H1 (cell line): ENCODE measurements around the gene RAPGEF5. TPM values are rescaled to one million over a fixed set of nuclear protein-coding genes. Genes with fewer than 3 reads are reported as not detected.

ENCODE experiments used
- CTCF ChIA-PET: fragments of 300-600 bp; sonication (Branson Sonifier 250); formaldehyde crosslinking; loops from one replicate; lab custom pipeline; 2021; ENCODE audit not compliant: partially characterized antibody; lab: Charles Lee
- POLR2A ChIA-PET: fragments of 300-600 bp; sonication (Branson Sonifier 250); formaldehyde crosslinking; loops from one replicate; lab custom pipeline; 2021; ENCODE audit warnings: inconsistent platforms; ENCODE audit not compliant: partially characterized antibody; lab: Charles Lee
- DNase-seq, 2 experiments: peaks; one replicate each; pipeline versions ENCODE4 v3.0.0 to v3.0.0-alpha.2; 2010 to 2022; ENCODE audit warnings: low spot score in 2 of 2, low read depth in 1 of 2, mixed read lengths in 1 of 2
- FAIRE-seq: peaks from 2 replicates; lab custom pipeline; 2011; peaks lifted over from hg19 to GRCh38; lab: Jason Lieb, UNC
- H2AFZ ChIP-seq: 2 replicates; pipeline ENCODE4 v1.8.1; 2012; ENCODE audit warnings: low read length, inconsistent platforms
- H2AK5ac ChIP-seq: 2 replicates; pipeline ENCODE4 v1.6.1; 2013; ENCODE audit warnings: low read depth, low read length
- H2BK120ac ChIP-seq: replicated peaks from 2 replicates; pipeline ENCODE3; 2013; ENCODE audit warnings: low read depth, low read length, inconsistent platforms
- H2BK12ac ChIP-seq: 2 replicates; pipeline ENCODE4 v1.6.1; 2013; ENCODE audit warnings: low read depth, low read length
- H2BK15ac ChIP-seq: 2 replicates; pipeline ENCODE4 v1.6.1; 2013; ENCODE audit warnings: low read length
- H2BK20ac ChIP-seq: 2 replicates; pipeline ENCODE4 v1.6.1; 2013; ENCODE audit warnings: low read length
- H2BK5ac ChIP-seq: 2 replicates; pipeline ENCODE4 v1.6.1; 2013; ENCODE audit warnings: low read depth, low read length
- H3K14ac ChIP-seq: 2 replicates; pipeline ENCODE4 v1.6.1; 2013; ENCODE audit warnings: inconsistent platforms; ENCODE audit not compliant: insufficient read length
- H3K18ac ChIP-seq: 2 replicates; pipeline ENCODE4 v1.6.1; 2013; ENCODE audit warnings: low read length; ENCODE audit errors: extremely low read depth
- H3K23ac ChIP-seq: 2 replicates; pipeline ENCODE4 v1.6.1; 2013; ENCODE audit warnings: inconsistent platforms; ENCODE audit not compliant: insufficient read length
- H3K23me2 ChIP-seq: 2 replicates; pipeline ENCODE4 v1.6.1; 2013; ENCODE audit warnings: low read depth, low read length
- H3K27ac ChIP-seq: 2 replicates; pipeline ENCODE4 v1.6.1; 2011; ENCODE audit warnings: low read depth, low read length, inconsistent platforms
- H3K27me3 ChIP-seq, 4 experiments: replicated peaks in 1 of 4; 1 replicate in 1 of 4; 2 replicates in 3 of 4; pipeline versions ENCODE4 v1.6.1 to v1.8.1; 2011 to 2013; ENCODE audit warnings: low read length in 3 of 4, mild to moderate bottlenecking in 3 of 4, inconsistent platforms in 2 of 4, mixed read lengths in 2 of 4, moderate library complexity in 1 of 4; ENCODE audit not compliant: control insufficient read depth in 3 of 4, insufficient read depth in 3 of 4; ENCODE audit errors: extremely low read depth in 1 of 4
- H3K36me3 ChIP-seq, 4 experiments: 2 replicates each; pipeline versions ENCODE4 v1.6.1 to v1.8.1; 2011 to 2013; ENCODE audit warnings: mild to moderate bottlenecking in 4 of 4, low read length in 3 of 4, moderate library complexity in 2 of 4, control low read depth in 1 of 4, inconsistent platforms in 1 of 4; ENCODE audit not compliant: insufficient read depth in 4 of 4, control insufficient read depth in 2 of 4
- H3K4ac ChIP-seq: replicated peaks from 2 replicates; pipeline ENCODE3; 2013; ENCODE audit warnings: low read length, low read depth, mixed read lengths, inconsistent platforms; ENCODE audit not compliant: insufficient read length
- H3K4me1 ChIP-seq, 4 experiments: replicated peaks in 1 of 4; 1 replicate in 1 of 4; 2 replicates in 3 of 4; pipeline versions ENCODE4 v1.6.1 to v1.8.1; 2011 to 2013; ENCODE audit warnings: low read length in 3 of 4, inconsistent platforms in 2 of 4, mixed read lengths in 1 of 4; ENCODE audit not compliant: insufficient read depth in 4 of 4, control insufficient read depth in 3 of 4
- H3K4me2 ChIP-seq, 2 experiments: 2 replicates each; pipeline versions ENCODE4 v1.6.1 to v1.8.1; 2011 to 2013; ENCODE audit warnings: low read depth in 2 of 2, low read length in 2 of 2, control low read depth in 1 of 2, inconsistent platforms in 1 of 2, mild to moderate bottlenecking in 1 of 2; ENCODE audit not compliant: insufficient read depth in 1 of 2
- H3K4me3 ChIP-seq, 4 experiments: fragments of 200-600, 300-600 bp in 1 of 4; sonication (generic), shearing (Covaris generic), sonication (Bioruptor Twin) in 1 of 4; 2 replicates each; pipeline versions ENCODE4 v1.5.1 to v1.8.1; 2011 to 2016; ENCODE audit warnings: low read length in 4 of 4, low read depth in 3 of 4, control low read depth in 2 of 4, inconsistent platforms in 2 of 4, mild to moderate bottlenecking in 2 of 4, mixed read lengths in 1 of 4, moderate library complexity in 1 of 4; ENCODE audit not compliant: insufficient read depth in 2 of 4; ENCODE audit errors: extremely low read depth in 1 of 4
- H3K56ac ChIP-seq: replicated peaks from 2 replicates; pipeline ENCODE3; 2013; ENCODE audit warnings: low read depth, mild to moderate bottlenecking, mixed read lengths, low read length, inconsistent platforms; ENCODE audit not compliant: insufficient read length
- H3K79me1 ChIP-seq: 2 replicates; pipeline ENCODE4 v1.6.1; 2013; ENCODE audit warnings: low read depth, low read length, control low read depth
- H3K79me2 ChIP-seq, 2 experiments: 2 replicates each; pipeline versions ENCODE4 v1.6.1 to v1.8.1; 2012 to 2013; ENCODE audit warnings: low read length in 2 of 2, mild to moderate bottlenecking in 2 of 2, inconsistent platforms in 1 of 2; ENCODE audit not compliant: insufficient read depth in 2 of 2, control insufficient read depth in 1 of 2
- H3K9ac ChIP-seq, 4 experiments: replicated peaks in 1 of 4; 1 replicate in 1 of 4; 2 replicates in 3 of 4; pipeline versions ENCODE4 v1.6.1 to v1.8.1; 2011 to 2013; ENCODE audit warnings: low read depth in 3 of 4, low read length in 3 of 4, control low read depth in 2 of 4, mild to moderate bottlenecking in 2 of 4, moderate library complexity in 2 of 4, inconsistent platforms in 1 of 4; ENCODE audit errors: extremely low read depth in 1 of 4
- H3K9me3 ChIP-seq, 2 experiments: 2 replicates each; pipeline versions ENCODE4 v1.6.1 to v1.8.1; 2012 to 2013; ENCODE audit warnings: mild to moderate bottlenecking in 2 of 2, moderate library complexity in 2 of 2, control low read depth in 1 of 2, inconsistent platforms in 1 of 2, low read depth in 1 of 2, low read length in 1 of 2, mixed read lengths in 1 of 2; ENCODE audit not compliant: insufficient read depth in 2 of 2
- H4K20me1 ChIP-seq, 2 experiments: replicated peaks in 1 of 2; 2 replicates each; pipeline versions ENCODE3 to v1.8.1; 2011 to 2013; ENCODE audit warnings: inconsistent platforms in 2 of 2, low read length in 2 of 2, mild to moderate bottlenecking in 1 of 2; ENCODE audit not compliant: insufficient read depth in 2 of 2, control insufficient read depth in 1 of 2
- H4K5ac ChIP-seq: 2 replicates; pipeline ENCODE4 v1.6.1; 2013; ENCODE audit warnings: low read length, low read depth, mixed read lengths, inconsistent platforms; ENCODE audit not compliant: insufficient read length
- H4K8ac ChIP-seq: 2 replicates; pipeline ENCODE4 v1.8.0; 2013; ENCODE audit warnings: mild to moderate bottlenecking, moderate library complexity, low read length, inconsistent platforms; ENCODE audit not compliant: insufficient read depth; ENCODE audit errors: extremely low read depth
- H4K91ac ChIP-seq: replicated peaks from 2 replicates; pipeline ENCODE3; 2013; ENCODE audit warnings: low read length, mixed read lengths, inconsistent platforms; ENCODE audit not compliant: insufficient read length
- CEBPB ChIP-seq: IDR thresholded peaks from 2 replicates; pipeline ENCODE4 v1.6.1; 2012; ENCODE audit warnings: low read depth, low read length
- CHD1 ChIP-seq: IDR thresholded peaks from 2 replicates; pipeline ENCODE4 v1.6.1; 2012; ENCODE audit warnings: low read depth, low read length, improper control_type of control experiment
- CREB1 ChIP-seq: IDR thresholded peaks from 2 replicates; pipeline ENCODE4 v1.6.1; 2012; ENCODE audit warnings: inconsistent platforms
- GTF2F1 ChIP-seq: IDR thresholded peaks from 2 replicates; pipeline ENCODE4 v1.6.1; 2012; ENCODE audit warnings: low read depth, low read length, improper control_type of control experiment, borderline replicate concordance
- JUN ChIP-seq: IDR thresholded peaks from 2 replicates; pipeline ENCODE4 v1.6.1; 2011; ENCODE audit warnings: low read depth, mild to moderate bottlenecking, improper control_type of control experiment, low read length
- JUND ChIP-seq: IDR thresholded peaks from 2 replicates; pipeline ENCODE4 v1.6.1; 2011; ENCODE audit warnings: mild to moderate bottlenecking, improper control_type of control experiment, low read length
- KDM4A ChIP-seq: IDR thresholded peaks from one replicate; pipeline ENCODE4 v1.7.1; 2012; ENCODE audit warnings: low read depth, mild to moderate bottlenecking, moderate library complexity, low read length, inconsistent platforms; ENCODE audit not compliant: severe bottlenecking
- MAFK ChIP-seq: IDR thresholded peaks from 2 replicates; pipeline ENCODE4 v1.6.1; 2012; ENCODE audit warnings: low read depth, mild to moderate bottlenecking, improper control_type of control experiment, low read length
- RFX5 ChIP-seq: IDR thresholded peaks from 2 replicates; pipeline ENCODE4 v1.6.1; 2011; ENCODE audit warnings: low read depth, low read length, improper control_type of control experiment, borderline replicate concordance
- SAP30 ChIP-seq: fragments of 300-600 bp; sonication (generic); IDR thresholded peaks from 2 replicates; pipeline ENCODE4 v1.7.1; 2012; ENCODE audit warnings: low read length, moderate library complexity, mild to moderate bottlenecking, inconsistent platforms; ENCODE audit not compliant: insufficient read depth, insufficient replicate concordance
- TAF1 ChIP-seq: IDR thresholded peaks from 2 replicates; pipeline ENCODE4 v1.6.1; 2011; ENCODE audit warnings: mild to moderate bottlenecking, low read depth, low read length
- TCF12 ChIP-seq: IDR thresholded peaks from 2 replicates; pipeline ENCODE4 v1.6.1; 2011; ENCODE audit warnings: low read depth, mild to moderate bottlenecking, low read length
- ZNF274 ChIP-seq: IDR thresholded peaks from 2 replicates; pipeline ENCODE4 v1.7.0; 2012; ENCODE audit warnings: low read length, borderline replicate concordance; ENCODE audit errors: extremely low read depth
- WGBS, 2 experiments: shearing (Covaris generic) in 1 of 2; methylation state at CpG; one replicate each; pipeline versions ENCODE4 v1.1.6 to v1.1.7; 2013 to 2015; ENCODE audit warnings: low lambda C conversion rate in 2 of 2, mixed read lengths in 2 of 2, inconsistent platforms in 1 of 2, low coverage in 1 of 2, missing lambda C conversion rate in 1 of 2; ENCODE audit not compliant: insufficient replicate concordance in 2 of 2, insufficient coverage in 1 of 2, insufficient read length in 1 of 2; ENCODE audit errors: extremely low coverage in 1 of 2, missing lambda C conversion rate in 1 of 2; 5-methylcytosine and 5-hydroxymethylcytosine counted together
- polyA plus RNA-seq, 7 experiments: library from polyadenylated mRNA; depleted of rRNA in 3 of 7; stranded (reverse) in 5 of 7; unstranded in 2 of 7; fragments of >200 nt in 5 of 7; fragments of 200-250 nt in 2 of 7; gene quantifications; 1 replicate in 5 of 7; 2 replicates in 1 of 7; 4 replicates in 1 of 7; pipeline versions ENCODE4 v1.2.1 to v1.2.3, GENCODE V29; 2011 to 2013; ENCODE audit warnings: missing spikeins in 2 of 7, mixed read lengths in 2 of 7
- total RNA-seq: library from RNA; stranded (reverse); fragmentation: NEBNext Ultra II Directional; extraction: Animal tissue kit (Norgen Biotek cat#: 25700); gene quantifications from 2 replicates; pipeline ENCODE4 v1.2.1, GENCODE V29; 2021
- TF ChIP-seq, protein P1 (sequence below): IDR thresholded peaks from 2 replicates; pipeline ENCODE4 v1.6.1; 2012; ENCODE audit warnings: low read length, inconsistent platforms

RAPGEF5 gene
- total and polyA plus RNA-seq, 2 of the 8 experiments (the other 6 are each of a cell fraction or from before 2014, with no cell fraction given), result 4.4 to 22.9 TPM

DNA sequence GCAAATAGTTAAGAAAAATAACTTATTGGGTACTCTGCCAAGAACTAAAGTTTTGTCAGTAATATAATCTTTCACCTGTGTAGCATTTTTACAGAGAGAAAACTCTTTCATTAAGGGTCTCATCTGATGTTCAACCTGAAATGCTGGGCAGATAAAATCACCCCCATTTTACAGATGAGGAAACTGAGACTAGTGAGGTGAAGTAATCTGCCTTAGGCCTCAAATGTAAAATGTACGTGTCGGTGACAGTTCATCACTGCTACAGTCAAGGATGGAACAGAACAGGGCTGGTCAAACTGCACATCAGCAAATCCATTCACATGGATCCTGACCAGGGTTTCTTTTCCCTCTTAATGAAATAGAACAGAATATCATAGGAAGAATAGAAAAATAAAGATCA lies 121.8 kb downstream of the RAPGEF5 start:
- Histone ChIP-seq H3K79me1 (no peaks in the 10 kb centered on the region), H3K18ac (no peak overlapping the region), H2AFZ (no peak overlapping the region), H3K27ac (no peak overlapping the region), H3K9me3 (no peaks in the 10 kb centered on the region), H2AK5ac (no peak overlapping the region), H3K79me2 (no peaks in the 10 kb centered on the region), H3K4me2 (no peak overlapping the region), H3K14ac (no peak overlapping the region), H3K36me3 (no peaks in the 10 kb centered on the region), H2BK20ac (no peak overlapping the region), H2BK15ac (no peak overlapping the region), H4K91ac (no peak overlapping the region), H2BK5ac (no peak overlapping the region), H3K27me3 (no peaks in the 10 kb centered on the region), H3K4ac (no peak overlapping the region), H3K9ac (no peak overlapping the region), H3K23ac (no peak overlapping the region), H3K56ac (no peak overlapping the region), H4K8ac (no peak overlapping the region), H4K5ac (no peak overlapping the region), H4K20me1 (no peaks in the 10 kb centered on the region), H3K23me2 (no peaks in the 10 kb centered on the region), H2BK12ac (no peak overlapping the region), H3K4me1 (peaks cover 0 to 3% (median 0%) of the 10 kb centered on the region in 4 experiments; a peak in 3 of 7 replicates), H2BK120ac (no peak overlapping the region), H3K4me3 (no peak overlapping the region)
- no peak for DNase-seq
- POLR2A ChIA-PET, result no interaction called here
- no peak for FAIRE-seq
- WGBS, 2 experiments, result 75% methylated on average over 2 of the region's 2 CpGs; no CpG with 5 or more reads in 1 of the 2 experiments
- CTCF ChIA-PET, result no interaction called here
- no peak for TF ChIP-seq CREB1
- no peak for TF ChIP-seq RFX5
- TF ChIP-seq ZNF274, result no peak
- TF ChIP-seq JUND, result no peak
- no peak for TF ChIP-seq KDM4A
- TF ChIP-seq TAF1, result no peak
- no peak for TF ChIP-seq CHD1
- TF ChIP-seq, protein P1, sequence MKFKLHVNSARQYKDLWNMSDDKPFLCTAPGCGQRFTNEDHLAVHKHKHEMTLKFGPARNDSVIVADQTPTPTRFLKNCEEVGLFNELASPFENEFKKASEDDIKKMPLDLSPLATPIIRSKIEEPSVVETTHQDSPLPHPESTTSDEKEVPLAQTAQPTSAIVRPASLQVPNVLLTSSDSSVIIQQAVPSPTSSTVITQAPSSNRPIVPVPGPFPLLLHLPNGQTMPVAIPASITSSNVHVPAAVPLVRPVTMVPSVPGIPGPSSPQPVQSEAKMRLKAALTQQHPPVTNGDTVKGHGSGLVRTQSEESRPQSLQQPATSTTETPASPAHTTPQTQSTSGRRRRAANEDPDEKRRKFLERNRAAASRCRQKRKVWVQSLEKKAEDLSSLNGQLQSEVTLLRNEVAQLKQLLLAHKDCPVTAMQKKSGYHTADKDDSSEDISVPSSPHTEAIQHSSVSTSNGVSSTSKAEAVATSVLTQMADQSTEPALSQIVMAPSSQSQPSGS, result no peak
- TF ChIP-seq CEBPB, result no peak
- TF ChIP-seq MAFK, result no peak
- no peak for TF ChIP-seq SAP30
- no peak for TF ChIP-seq GTF2F1
- no peak for TF ChIP-seq JUN
- TF ChIP-seq TCF12, result no peak
